Measurements from ENCODE around the gene FBXL16.

Gene FBXL16

DNA sequence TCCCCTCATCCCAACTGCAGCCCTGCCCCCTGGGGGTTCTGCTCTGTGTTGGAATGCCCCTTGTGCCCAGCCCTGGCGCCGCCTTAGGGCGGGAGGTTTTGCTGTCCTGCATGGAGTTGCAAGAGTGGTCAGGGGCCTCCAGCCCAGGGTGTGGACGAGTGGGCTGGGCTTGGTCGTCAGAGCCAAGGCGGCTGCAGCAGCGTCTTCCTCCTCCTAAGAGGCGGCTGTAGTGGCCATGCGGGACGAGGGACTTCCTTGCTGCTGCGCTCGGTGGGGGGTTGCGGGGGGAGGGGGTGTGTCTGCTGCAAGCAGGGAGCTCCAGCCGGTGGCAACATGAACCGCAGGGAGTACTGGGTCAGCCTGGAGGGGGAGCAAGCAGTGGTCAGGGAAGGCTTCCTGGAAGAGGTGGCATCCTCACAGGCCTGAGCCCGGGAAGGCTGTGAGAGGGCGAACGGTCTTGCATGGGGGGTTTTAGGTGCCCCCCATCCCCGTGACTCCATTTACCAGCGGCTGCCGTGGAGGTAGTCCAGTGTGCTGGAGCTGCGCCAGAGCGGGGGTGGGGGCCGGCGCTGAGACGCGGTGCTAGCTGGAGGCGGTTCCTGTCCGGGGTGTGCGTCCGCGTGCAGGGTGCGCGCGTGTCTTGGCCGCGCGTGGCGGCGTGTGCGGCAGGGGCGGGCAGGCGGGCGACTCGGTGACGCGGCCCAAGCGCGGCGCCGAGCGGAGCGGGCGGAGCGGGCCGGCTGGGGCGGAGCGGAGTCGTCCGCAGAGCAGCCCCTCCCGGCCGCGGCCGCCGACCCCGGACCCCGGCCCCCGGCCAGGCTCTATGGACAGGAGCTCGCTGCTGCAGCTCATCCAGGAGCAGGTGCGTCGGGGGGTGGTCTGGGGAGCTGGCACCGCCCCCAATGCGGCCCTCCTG lies 30.4 kb downstream of the FBXL16 start, which contains the start of gene RHBDL1:
Gene RHBDL1 (plus strand): TSS at position 704 of the 916 bp plus-strand sequence. CDS start 120 bp downstream, at position 824.
- DNase-seq, result no peak

DNA sequence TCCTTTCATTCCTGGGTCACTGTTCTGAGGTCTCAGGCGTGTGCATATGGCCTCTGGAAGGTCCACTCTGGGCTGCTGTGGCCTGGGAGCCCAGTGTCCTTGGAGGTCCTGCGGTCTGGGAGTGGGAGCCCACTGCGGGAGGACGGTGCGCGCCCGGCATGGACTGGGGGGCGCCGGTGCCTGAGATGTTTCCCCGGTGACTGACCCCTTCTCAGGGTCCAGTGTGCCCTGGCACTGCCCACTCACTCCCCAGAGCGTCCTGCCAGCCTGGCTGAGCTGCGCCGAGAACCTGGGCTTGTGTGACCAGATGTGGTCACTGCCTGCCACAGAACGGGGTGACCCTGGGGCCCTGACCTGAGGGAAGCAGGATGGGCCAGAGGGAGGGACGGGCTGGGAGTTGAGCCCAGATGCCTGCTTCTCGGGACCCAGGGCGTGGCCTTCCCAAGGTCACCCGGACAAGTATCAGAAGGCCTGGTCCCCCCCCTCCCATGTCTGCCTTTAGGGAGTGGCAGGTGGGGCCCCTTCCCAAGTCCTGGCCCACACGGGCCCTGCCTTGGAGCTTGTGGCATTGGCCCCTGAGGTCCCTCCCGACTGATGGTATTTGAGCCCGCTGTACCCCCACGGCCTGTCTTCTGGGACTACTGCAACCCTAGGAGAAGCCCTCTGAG lies 31.3 kb downstream of the FBXL16 start:
- DNase-seq, result no peak

DNA sequence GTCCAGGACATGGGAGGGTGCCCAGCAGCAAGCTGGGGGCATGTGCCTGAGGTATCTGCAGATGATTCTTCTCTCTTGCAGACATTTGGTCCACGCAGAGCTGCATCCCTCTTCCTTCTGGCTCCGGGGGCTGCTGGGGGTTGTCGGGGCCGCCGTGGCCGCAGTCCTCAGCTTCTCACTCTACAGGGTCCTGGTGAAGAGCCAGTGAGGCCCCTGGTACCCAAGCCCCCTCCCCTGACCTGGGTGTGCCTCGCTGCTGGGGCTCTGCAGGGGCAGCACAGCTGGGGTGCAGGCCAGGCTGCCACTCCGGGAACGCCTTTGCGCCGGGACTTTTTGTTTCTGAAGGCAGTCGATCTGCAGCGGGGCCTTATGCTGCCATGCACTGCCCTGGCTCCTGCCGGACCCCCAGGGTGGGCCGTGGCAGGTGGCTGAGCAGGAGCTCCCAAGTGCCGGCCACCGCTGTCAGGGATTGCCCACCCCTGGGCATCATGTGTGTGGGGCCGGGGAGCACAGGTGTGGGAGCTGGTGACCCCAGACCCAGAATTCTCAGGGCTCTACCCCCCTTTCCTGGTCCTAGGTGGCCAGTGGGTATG lies 32.1 kb downstream of the FBXL16 start:
- no peak for DNase-seq

DNA sequence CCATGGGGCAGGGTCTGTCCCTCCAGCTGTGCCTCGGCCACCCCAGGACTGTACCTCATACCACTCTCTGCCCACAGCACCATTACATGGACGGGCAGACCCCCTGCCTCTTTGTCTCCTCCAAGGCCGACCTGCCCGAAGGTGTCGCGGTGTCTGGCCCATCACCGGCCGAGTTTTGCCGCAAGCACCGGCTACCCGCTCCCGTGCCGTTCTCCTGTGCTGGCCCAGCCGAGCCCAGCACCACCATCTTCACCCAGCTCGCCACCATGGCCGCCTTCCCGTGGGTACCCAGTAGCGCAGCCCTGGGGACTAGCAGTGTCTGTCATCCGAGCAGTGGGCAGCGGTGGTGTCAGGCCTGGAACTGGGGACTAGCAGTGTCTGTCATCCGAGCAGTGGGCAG lies 32.8 kb downstream of the FBXL16 start:
- DNase-seq, result no peak

DNA sequence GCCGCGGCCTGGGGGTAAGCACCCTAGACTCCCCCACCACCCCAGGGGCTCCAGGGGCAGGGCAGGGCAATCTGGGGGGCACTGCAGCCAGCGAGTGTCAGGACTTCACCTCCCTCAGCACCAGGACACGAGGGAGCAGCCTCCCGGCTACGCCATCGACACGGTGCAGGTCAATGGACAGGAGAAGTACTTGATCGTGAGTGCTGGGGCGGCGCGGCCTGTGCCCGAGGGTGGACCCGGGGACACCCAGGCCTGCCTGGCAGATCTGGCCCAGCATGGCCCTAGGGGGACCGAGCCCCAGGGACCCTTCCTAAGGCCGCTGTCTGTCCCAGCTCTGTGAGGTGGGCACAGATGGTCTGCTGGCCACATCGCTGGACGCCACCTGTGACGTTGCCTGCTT lies 33.2 kb downstream of the FBXL16 start:
- no peak for DNase-seq

DNA sequence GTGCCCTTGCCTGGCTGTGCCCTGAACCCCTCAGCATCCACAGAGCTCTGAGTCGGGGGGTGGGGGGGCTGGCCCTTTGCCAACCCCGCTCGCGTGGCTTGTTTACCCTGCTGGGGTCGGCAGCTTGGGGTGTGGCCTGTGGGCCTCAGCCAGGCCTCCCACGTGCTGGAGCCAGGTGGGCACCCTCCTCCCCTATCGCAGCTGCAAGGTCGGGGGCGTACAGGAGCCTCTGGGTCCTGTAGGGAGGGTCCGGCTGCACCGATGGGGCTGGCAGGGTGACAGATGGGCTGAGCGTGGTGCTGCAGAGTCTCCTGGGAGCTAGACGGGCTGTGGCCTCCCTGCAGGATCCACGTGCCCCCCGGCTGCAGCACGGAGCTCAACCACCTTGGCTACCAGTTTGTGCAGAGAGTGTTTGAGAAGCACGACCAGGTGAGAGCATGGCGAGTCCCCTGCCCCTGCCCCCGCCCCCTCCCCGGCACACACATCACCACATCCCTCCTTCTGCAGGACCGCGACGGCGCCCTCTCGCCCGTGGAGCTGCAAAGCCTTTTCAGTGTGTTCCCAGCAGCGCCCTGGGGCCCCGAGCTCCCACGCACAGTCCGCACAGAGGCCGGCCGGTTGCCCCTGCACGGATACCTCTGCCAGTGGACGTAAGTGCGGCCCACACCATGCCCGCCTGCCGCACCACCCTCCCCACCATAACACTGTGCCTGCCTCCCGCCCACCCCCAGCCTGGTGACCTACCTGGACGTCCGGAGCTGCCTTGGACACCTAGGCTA lies 34.1 kb downstream of the FBXL16 start:
- DNase-seq, result no peak

DNA sequence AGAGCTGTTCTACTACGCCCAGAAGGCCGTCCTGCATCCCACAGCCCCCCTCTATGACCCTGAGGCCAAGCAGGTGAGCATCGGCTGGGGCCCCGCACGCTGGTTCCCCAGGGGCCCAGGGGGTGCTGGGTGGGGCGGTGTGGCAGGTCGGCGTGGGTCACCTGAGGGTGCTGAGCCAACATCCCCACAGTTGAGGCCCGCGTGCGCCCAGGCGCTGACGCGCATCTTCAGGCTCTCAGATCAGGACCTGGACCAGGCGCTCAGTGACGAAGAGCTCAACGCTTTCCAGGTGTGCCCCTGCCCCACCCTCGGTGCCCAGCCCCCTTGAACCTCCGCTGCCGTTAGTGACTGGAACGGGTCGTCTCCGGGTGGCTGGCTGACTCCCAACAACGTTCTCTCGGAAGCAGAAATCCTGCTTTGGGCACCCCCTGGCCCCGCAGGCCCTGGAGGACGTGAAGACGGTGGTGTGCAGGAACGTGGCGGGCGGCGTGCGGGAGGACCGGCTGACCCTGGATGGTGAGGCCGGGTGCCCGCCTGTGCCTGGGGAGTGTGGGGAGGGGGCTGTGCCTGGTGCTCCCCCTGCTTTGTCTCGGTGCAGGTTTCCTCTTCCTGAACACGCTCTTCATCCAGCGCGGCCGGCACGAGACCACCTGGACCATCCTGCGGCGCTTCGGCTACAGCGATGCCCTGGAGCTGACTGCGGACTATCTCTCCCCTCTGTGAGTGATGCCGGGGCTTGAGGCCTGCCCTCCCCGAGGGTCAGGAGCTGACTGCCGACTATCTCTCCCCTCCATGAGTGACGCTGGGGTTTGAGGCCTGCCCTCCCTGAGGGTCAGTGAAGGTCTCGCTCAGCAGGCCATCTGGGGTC lies 34.9 kb downstream of the FBXL16 start:
- no peak for DNase-seq

DNA sequence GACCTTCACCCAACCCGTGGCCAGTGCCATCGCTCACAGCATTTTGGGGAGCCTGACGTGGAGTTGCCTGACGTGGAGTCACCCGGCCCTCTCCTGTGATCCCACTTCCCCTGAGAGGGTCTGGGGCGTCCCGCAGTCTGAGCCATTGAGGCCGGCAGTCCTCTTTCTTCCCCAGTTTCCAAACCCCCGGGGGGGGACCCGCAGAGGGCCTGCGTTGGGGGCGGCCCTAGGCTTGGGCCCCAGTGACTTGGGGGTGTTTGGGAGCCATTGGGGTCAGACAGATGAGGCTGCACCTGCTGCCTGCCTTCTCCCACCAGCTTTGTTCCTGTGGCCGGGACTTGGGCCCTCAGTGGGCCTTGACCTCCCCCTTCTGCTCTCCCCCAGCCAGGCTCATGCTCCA lies 35.9 kb downstream of the FBXL16 start:
- DNase-seq, result no peak

DNA sequence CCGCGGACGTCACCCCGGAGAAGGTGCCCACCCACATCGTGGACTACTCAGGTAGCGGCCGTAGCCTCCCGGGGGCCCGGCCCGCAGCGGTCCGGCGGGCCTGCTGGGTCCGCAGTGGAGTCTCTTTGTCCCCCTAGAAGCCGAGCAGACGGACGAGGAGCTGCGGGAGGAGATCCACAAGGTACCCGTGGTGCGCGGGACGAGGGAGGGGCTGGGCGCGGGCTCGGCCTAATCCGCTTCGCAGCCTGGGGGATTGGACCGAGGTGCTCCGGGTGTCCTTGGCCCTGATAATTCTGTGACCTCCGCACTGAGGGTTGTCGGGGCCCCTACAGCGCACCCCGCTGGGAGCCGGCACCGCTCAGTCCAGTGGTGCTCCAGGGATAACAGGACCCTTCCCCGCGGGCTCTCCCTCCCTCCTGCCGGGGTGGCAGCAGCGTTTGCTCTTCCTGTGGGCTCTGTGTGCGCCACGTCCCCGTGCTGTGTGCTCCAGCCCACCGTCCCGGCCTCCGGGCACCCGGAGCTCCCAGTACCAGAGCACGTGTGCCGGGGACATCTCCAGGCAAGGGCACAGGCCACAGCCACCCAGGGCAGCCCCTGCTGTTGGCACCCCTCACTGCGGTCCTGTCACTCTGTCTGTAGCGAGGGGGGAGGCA lies 37.0 kb downstream of the FBXL16 start:
- DNase-seq, result no peak

DNA sequence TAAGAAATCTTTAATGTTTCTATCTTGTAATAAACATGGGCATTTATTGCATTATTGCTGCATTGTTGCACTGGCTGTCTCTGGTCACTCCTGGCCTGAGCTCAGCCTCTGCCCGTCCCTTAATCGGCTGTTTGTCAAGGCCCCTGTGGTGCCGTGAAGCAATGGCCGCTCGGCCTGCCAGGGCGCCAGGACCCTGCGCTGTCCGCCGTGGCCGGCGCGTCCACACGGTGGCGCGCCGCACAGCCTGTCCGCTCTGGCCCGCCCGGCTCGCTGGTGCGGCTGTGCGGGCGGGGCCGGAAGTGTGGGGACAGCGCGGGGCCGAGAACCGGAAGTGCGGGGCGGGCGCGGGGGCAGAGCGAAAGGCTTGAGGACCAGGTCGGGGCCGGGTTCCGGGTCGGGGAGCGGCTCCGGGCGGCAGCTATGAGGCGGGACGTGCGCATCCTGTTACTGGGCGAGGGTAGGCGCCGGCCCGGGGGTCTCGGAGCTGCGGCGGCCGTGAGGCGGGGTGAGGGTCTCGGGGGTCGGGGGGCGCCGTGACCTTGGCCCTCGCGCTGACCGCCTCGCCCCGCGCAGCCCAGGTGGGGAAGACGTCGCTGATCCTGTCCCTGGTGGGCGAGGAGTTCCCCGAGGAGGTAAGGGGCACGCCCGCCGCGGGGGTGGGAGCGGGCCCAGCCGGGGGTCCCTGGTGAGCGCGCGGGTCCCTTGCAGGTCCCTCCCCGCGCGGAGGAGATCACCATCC lies 37.7 kb downstream of the FBXL16 start, which contains the start of gene RHOT2:
Gene RHOT2 (plus strand): TSS at position 353 of the 739 bp plus-strand sequence. CDS start 68 bp downstream, at position 421.
- peak; percentile 94 to 96 for DNase-seq

DNA sequence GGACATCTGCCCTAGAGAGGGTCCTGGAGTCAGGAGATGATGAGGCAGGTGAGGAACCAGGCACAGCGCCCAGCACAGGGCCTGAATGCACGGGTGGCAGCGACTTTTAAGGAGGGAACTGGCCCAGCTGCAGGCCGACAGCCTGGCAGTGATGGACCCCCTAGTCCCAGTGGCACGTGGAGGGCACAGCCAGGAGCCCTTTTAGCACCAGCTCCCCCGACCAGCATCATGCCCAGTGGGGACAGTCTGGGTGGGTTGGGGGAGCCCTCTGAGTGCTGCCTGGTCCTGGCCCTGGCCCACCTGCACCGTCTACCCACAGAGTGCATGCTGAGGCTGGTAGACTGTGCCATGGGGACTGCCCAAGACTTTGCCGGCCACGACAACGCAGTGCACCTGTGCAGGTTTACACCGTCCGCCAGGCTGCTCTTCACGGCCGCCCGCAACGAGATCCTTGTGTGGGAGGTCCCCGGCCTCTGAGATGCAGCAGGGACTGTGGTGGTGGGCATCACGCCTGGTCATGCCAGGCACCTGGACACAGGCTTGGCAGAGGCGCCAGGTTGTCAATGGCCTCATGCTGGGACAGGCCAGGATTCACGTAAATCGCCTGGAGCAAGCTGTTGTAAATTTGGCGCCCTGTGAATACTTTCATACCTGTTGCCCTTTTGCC lies 38.4 kb downstream of the FBXL16 start:
- DNase-seq, result no peak

DNA sequence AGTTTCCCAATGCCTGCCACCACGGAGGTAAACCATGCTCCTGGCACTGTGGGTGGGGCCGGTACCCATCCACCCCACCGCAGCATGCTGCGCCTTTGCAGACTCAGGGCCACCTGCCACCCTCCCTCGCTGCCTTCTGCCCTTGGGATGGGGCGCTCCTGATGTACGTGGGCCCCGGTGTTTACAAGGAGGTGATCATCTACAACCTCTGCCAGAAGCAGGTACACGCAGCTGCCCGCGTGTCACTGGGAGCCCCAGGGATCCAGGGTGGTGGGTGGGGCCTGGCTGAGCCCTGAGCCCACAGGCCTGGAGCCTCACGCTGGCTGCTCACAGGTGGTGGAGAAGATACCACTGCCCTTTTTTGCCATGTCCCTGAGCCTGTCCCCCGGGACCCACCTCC lies 39.0 kb downstream of the FBXL16 start:
- DNase-seq, result no peak

DNA sequence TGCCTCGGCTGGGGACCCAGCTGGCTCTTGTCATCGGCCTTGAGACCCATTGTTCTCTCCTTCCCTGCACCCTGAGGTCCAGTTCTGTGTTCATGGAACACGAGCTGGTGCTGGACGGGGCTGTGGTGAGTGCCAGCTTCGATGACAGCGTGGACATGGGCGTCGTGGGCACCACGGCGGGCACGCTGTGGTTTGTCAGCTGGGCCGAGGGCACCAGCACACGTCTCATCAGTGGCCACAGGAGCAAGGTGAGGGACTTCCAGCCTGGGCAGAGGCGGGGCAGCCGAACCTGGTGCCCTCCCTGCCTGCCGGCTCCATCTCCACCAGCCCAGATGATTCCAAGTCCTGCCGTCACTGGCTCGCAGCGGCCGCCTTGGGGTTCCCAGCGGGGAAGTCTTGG lies 43.0 kb downstream of the FBXL16 start:
- DNase-seq, result no peak

DNA sequence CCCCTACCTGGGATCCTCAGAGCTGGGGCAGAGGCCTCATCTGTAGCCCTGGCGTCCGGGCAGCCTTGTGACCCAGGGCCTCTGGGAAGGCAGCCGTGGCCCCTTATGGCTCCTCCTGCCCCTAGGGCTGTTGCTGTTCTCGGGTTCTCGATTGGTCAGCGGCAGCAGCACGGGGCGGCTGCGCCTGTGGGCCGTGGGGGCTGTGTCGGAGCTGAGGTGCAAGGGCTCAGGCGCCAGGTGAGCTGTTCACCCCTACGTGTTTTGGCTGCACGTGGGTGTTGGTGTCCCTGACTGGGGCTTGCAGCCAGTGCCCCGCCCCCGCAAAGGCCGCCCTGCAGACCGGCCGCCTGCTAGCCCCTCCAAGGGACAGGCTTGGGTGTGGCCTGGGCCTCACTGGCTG lies 43.5 kb downstream of the FBXL16 start:
- no peak for DNase-seq

DNA sequence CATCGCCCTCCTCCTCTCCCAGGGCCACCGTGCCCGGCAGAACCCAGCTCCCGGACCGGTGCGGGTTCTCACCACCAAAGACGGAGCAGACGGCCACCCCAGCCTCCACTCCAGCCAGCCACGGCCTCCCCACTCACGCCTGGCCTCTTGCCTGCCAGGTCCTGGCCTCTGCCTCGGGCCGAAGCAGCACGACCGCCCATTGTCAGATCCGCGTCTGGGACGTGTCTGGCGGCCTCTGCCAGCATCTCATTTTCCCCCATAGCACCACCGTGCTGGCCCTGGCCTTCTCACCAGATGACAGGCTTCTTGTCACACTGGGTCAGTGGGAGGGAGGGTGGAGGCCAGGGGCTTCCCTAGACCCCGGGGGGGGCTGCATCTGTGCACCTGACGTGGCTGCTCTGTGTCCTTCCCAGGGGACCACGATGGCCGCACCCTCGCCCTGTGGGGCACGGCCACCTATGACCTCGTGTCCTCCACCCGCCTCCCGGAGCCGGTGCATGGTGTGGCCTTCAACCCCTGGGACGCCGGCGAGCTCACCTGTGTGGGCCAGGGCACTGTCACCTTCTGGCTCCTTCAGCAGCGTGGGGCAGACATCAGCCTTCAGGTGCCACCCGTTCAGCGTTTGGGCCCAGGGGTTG lies 44.3 kb downstream of the FBXL16 start:
- no peak for DNase-seq

DNA sequence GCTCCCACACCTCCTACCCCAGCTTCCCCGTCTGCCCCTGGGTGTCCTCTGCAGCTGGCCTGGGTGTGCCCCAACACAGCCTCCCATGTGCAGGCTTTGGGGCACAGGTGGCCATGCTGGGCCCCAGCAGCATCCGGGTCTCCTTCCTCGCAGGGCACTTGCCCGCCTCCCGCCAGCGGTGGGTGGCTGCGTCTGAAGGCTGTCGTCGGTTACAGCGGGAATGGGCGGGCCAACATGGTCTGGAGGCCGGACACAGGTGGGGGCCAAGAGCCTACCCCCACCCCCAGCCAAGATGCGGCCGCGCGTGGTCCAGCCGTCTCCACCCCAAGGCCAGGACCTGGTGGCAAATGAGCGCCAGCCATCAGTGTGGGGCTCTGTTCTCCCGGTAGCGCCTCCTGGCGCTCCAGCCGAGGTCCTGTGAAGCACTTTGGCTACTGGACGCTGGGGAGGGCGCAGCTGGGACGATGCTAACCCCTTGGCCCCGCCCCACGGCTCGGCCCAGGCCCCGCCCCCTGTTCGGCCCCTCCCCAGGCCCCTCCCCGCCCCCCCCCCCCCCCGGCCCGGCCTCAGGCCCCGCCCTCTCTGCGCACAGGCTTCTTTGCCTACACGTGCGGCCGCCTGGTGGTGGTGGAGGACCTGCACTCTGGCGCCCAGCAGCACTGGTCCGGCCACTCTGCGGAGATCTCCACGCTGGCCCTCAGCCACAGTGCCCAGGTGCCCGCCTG lies 45.0 kb downstream of the FBXL16 start:
- DNase-seq, result peak; percentile 56 to 65

DNA sequence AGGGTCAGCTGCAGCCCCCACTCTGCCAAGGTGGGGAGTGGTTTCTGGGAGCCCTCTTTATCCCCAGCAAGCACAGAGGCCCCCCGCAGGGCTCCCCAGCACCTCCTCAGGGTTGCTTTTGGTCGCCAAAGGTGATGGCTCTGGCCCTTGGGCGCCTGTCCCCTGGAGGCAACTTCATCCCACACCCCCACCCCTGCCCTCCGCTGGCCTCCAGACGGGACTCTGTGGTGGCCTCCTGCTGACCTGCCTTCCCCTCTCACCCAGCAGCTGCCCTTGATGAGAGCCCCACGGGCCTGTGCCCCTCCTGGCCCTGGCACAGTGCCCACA lies 45.5 kb downstream of the FBXL16 start:
- DNase-seq, result no peak

DNA sequence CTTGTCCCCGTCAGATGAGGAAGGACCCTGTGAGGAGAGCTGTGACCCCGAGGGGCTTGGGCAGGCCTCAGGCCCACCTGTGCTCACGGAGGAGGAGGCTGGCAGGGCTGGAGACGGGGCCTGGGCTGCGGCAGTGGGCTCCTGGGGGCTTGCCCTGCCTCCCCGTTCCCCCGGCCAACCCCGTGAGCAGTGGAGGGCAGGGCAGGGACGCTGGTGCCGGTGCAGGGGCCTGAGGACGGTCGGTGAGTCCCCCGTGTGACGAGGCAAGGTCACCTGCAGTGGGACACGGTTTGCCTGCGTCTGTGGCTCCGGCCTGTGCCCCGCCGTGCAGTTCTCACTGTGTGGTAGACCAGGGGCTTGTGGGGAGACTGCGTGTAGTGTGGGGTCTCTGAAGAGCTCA lies 46.0 kb downstream of the FBXL16 start:
- DNase-seq, result no peak

Data from stimulated activated CD4-positive, alpha-beta T cell treated with anti-CD3 and anti-CD28 coated beads, Interleukin-2, amount 100 ng/mL, for 48 hours (primary cell).